PFSK-1 (cell line): ENCODE data around the gene ADCY2.

ENCODE experiments used
- FOXP2 ChIP-seq: optimal IDR thresholded peaks from 2 replicates; pipeline ENCODE3; 2011; ENCODE audit warnings: borderline replicate concordance, control low read depth, inconsistent platforms; ENCODE audit not compliant: insufficient read depth; ENCODE audit errors: extremely low read length, extremely low read depth
- POLR2AphosphoS5 ChIP-seq: IDR thresholded peaks from 2 replicates; pipeline ENCODE4 v1.6.1; 2012; ENCODE audit warnings: low read depth, mild to moderate bottlenecking, control low read depth, low read length, moderate library complexity
- SIN3A ChIP-seq: IDR thresholded peaks from 2 replicates; pipeline ENCODE4 v1.6.1; 2012; ENCODE audit warnings: mild to moderate bottlenecking, low read length, moderate library complexity, borderline replicate concordance; ENCODE audit not compliant: insufficient read depth
- TAF1 ChIP-seq: IDR thresholded peaks from 2 replicates; pipeline ENCODE4 v1.6.1; 2012; ENCODE audit warnings: low read length, control low read depth, borderline replicate concordance; ENCODE audit not compliant: insufficient read depth
- TF ChIP-seq, protein P1 (sequence below), 2 experiments: IDR thresholded peaks; 2 replicates each; pipeline versions ENCODE4 v1.6.1 to v1.8.0; 2011 to 2012; ENCODE audit warnings: low read depth in 2 of 2, low read length in 2 of 2, control low read depth in 1 of 2, inconsistent platforms in 1 of 2, mild to moderate bottlenecking in 1 of 2, moderate library complexity in 1 of 2; ENCODE audit not compliant: insufficient read depth in 1 of 2

ADCY2 gene

DNA sequence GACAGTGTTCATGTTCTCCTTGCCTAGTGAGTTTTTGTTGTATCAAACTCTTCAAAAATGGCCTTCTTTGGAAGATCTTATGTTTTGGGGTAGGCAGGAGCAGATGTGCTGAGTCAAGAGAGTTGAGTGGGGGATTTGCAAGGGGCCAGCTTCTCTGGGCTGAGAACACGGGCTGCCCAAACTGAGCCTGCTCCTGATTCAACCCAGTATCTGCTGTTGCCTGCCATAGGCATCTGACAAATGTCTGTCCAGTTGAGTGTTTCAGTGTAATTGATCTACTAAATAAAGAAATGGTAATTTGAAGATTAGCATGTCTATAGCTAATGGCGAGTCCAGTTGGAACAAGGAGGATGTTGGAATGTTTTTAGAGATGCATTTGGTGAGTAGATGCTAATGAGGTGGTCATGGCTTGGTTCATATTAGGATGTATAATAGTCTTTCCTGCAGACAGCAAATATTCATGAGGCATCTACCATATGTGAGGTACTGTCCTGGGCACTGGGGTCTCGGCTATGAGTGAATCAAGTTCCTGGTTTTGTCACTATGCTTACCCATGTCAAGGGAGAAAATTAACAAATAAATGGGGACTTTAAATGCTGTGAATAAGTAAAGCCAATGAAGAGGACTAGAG is 119.5 kb downstream of the ADCY2 start:
- TF ChIP-seq, protein P1, sequence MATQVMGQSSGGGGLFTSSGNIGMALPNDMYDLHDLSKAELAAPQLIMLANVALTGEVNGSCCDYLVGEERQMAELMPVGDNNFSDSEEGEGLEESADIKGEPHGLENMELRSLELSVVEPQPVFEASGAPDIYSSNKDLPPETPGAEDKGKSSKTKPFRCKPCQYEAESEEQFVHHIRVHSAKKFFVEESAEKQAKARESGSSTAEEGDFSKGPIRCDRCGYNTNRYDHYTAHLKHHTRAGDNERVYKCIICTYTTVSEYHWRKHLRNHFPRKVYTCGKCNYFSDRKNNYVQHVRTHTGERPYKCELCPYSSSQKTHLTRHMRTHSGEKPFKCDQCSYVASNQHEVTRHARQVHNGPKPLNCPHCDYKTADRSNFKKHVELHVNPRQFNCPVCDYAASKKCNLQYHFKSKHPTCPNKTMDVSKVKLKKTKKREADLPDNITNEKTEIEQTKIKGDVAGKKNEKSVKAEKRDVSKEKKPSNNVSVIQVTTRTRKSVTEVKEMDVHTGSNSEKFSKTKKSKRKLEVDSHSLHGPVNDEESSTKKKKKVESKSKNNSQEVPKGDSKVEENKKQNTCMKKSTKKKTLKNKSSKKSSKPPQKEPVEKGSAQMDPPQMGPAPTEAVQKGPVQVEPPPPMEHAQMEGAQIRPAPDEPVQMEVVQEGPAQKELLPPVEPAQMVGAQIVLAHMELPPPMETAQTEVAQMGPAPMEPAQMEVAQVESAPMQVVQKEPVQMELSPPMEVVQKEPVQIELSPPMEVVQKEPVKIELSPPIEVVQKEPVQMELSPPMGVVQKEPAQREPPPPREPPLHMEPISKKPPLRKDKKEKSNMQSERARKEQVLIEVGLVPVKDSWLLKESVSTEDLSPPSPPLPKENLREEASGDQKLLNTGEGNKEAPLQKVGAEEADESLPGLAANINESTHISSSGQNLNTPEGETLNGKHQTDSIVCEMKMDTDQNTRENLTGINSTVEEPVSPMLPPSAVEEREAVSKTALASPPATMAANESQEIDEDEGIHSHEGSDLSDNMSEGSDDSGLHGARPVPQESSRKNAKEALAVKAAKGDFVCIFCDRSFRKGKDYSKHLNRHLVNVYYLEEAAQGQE (IDR thresholded peaks at IDR 0.05; ENCODE audit: insufficient read depth in 1 of 2, low read depth in 2 of 2, low read length in 2 of 2): no peak
- TF ChIP-seq SIN3A: no peak
- no peak for TF ChIP-seq POLR2AphosphoS5
- no peak for TF ChIP-seq TAF1
- TF ChIP-seq FOXP2: no peak

DNA sequence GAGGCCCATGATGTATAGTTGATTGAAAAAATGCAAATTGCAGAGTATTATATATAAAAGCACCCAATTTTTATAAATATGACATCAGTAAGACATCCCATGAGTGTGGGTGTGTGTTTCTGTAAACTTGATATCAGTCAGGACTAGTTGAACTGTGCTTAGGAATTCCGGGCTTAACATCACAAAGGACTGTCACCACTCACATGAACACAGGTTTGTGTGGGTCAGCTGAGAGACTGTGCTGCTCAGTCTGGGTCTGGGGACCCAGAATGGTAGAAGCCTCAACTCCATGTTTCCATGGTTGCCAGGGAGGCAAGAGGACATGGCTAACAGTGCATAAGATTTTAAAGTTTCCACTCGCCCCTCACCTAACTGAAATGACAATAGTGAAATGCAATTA is 120.3 kb downstream of the ADCY2 start:
- TF ChIP-seq, protein P1 (IDR thresholded peaks at IDR 0.05; ENCODE audit: insufficient read depth in 1 of 2, low read depth in 2 of 2, low read length in 2 of 2): no peak
- TF ChIP-seq POLR2AphosphoS5 (no peak), FOXP2 (no peak), SIN3A (no peak), TAF1 (no peak)

DNA sequence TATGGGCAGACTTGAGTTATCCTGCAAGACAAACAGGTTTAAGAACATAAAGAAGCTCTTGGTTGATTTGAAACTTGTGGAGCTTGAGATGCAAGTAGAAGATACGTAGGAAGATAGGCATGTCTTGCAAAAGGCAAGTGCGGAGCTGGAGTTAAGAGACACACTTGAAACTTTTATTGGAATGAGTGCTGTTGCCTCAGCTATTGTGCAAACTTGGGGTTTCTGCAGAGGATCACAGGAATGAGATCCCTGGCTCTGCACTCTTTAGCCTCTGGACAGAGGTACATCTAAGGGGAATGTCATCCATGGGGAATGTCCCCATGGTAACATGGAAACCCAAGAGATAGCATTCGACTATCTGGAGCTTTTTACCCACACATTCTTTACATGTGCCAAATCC is 121.1 kb downstream of the ADCY2 start:
- TF ChIP-seq TAF1 (no peak), POLR2AphosphoS5 (no peak), FOXP2 (no peak)
- TF ChIP-seq, protein P1 (IDR thresholded peaks at IDR 0.05; ENCODE audit: insufficient read depth in 1 of 2, low read depth in 2 of 2, low read length in 2 of 2): no peak

DNA sequence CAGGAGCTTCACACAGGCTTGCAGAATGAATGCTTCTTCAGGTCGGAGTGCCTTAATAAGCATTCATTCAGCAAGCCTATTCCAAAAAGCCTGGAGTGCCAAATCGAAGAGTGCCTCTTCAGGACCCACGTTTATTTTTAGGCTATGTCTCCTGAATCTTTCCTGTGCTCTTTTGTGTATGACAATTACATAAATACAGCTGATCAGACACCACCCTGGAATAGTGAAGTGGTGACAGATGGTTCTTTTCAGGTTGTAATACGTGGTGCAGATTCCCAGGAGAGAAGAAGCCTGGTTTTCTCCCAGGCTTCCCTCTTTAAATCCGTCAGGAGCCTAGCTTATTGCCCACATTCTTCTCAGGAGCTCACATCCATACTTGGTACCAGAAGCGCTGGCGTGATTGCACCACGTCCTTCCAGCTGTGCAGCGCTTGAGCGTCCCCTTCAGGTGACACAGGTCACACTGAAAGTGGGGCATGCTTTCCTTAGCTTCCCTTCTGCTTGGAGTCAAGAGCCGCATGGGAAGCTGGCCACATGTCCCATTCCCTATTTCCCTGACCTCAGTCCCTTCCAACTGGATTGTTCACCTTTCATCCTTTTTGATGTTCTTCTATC is 123.1 kb downstream of the ADCY2 start:
- no peak for TF ChIP-seq SIN3A
- TF ChIP-seq, protein P1 (IDR thresholded peaks at IDR 0.05; ENCODE audit: insufficient read depth in 1 of 2, low read depth in 2 of 2, low read length in 2 of 2): no peak
- TF ChIP-seq TAF1: no peak
- no peak for TF ChIP-seq POLR2AphosphoS5
- no peak for TF ChIP-seq FOXP2
